A549 (cell line): ENCODE data around the gene STAM. TPM values are rescaled to one million over a fixed set of nuclear protein-coding genes. Genes with fewer than 3 reads are reported as not detected.

Experiments
- ATAC-seq, 2 experiments: fragments of 200-7000 bp in 1 of 2; fragments of >200 bp in 1 of 2; cut with Nextera tagmentation in 1 of 2; cut with Tn5 transposase in 1 of 2; 3 replicates each; pipeline versions ENCODE4 v1.8.0 to v1.9.1; 2018 to 2020; ENCODE audit warnings: mild to moderate bottlenecking in 1 of 2, moderate library complexity in 1 of 2
- CTCF ChIA-PET: fragments of 300-600 bp; sonication (Branson Sonifier 250); formaldehyde crosslinking; extraction: SDS; loops from one replicate; lab custom pipeline; 2021; ENCODE audit warnings: antibody characterized with exemption, inconsistent platforms; lab: Yijun Ruan, JAX
- POLR2A ChIA-PET: fragments of 350-600 bp; formaldehyde crosslinking; extraction: SDS; loops from one replicate; lab custom pipeline; 2021; ENCODE audit warnings: antibody characterized with exemption, inconsistent platforms; lab: Yijun Ruan, JAX
- DNase-seq, 2 experiments: peaks; one replicate each; pipeline versions ENCODE4 v3.0.0 to v3.0.0-alpha.2; 2011 to 2016; ENCODE audit warnings: low read depth in 1 of 2, low spot score in 1 of 2
- FAIRE-seq: peaks from 2 replicates; lab custom pipeline; 2011; peaks lifted over from hg19 to GRCh38; lab: Jason Lieb, UNC
- H3K27ac ChIP-seq, 2 experiments: fragments of >200 bp; sonication (Bioruptor Twin); formaldehyde crosslinking; 3 replicates each; pipeline ENCODE4 v1.5.1; 2016 to 2017
- H3K4me1 ChIP-seq: fragments of >200 bp; sonication (Bioruptor Twin); formaldehyde crosslinking; 3 replicates; pipeline ENCODE4 v1.6.1; 2016
- H3K4me2 ChIP-seq: fragments of >200 bp; sonication (Bioruptor Twin); formaldehyde crosslinking; 3 replicates; pipeline ENCODE4 v1.6.1; 2016
- H3K4me3 ChIP-seq: fragments of >200 bp; sonication (Bioruptor Twin); formaldehyde crosslinking; 3 replicates; pipeline ENCODE4 v1.5.1; 2016
- H3K9me3 ChIP-seq: fragments of >200 bp; sonication (Bioruptor Twin); formaldehyde crosslinking; 3 replicates; pipeline ENCODE4 v1.6.1; 2016
- BHLHE40 ChIP-seq: IDR thresholded peaks from 2 replicates; pipeline ENCODE4 v1.6.1; 2012; ENCODE audit warnings: low read depth, low read length, inconsistent platforms
- CBX2 ChIP-seq: fragments of 200-600 bp; sonication (generic); IDR thresholded peaks from 2 replicates; pipeline ENCODE4 v1.6.1; 2016; ENCODE audit warnings: low read depth, mild to moderate bottlenecking, borderline replicate concordance
- CEBPB ChIP-seq, 2 experiments: fragments of >200 bp in 1 of 2; sonication (Bioruptor Twin) in 1 of 2; formaldehyde crosslinking in 1 of 2; IDR thresholded peaks; 2 replicates each; pipeline ENCODE4 v1.6.1; 2012 to 2016
- CHD2 ChIP-seq: fragments of 150-350 bp; IDR thresholded peaks from 2 replicates; pipeline ENCODE4 v1.6.1; 2014; ENCODE audit warnings: low read length; ENCODE audit not compliant: partially characterized antibody
- E2F6 ChIP-seq: IDR thresholded peaks from 2 replicates; pipeline ENCODE4 v1.6.1; 2012; ENCODE audit warnings: low read depth, borderline replicate concordance
- HMGXB4 ChIP-seq: fragments of 250-450 bp; sonication (Bioruptor Pico); IDR thresholded peaks from 2 replicates; pipeline ENCODE4 v1.5.0; 2021; ENCODE audit warnings: mild to moderate bottlenecking, moderate library complexity, borderline replicate concordance
- HOXB13 ChIP-seq: fragments of 250-450 bp; sonication (Bioruptor Pico); IDR thresholded peaks from 2 replicates; pipeline ENCODE4 v1.5.0; 2020; ENCODE audit warnings: low read depth, mild to moderate bottlenecking, moderate library complexity
- JUN ChIP-seq, 2 experiments: fragments of >200 bp; sonication (Bioruptor Twin); formaldehyde crosslinking; IDR thresholded peaks; 2 replicates in 1 of 2; 3 replicates in 1 of 2; pipeline ENCODE4 v1.6.1; 2016 to 2017
- JUNB ChIP-seq: fragments of >200 bp; sonication (Bioruptor Twin); formaldehyde crosslinking; IDR thresholded peaks from 2 replicates; pipeline ENCODE4 v1.6.1; 2016
- KDM1A ChIP-seq: fragments of 200-600 bp; sonication (generic); IDR thresholded peaks from 2 replicates; pipeline ENCODE4 v1.6.1; 2016; ENCODE audit warnings: low read depth, mild to moderate bottlenecking
- MAZ ChIP-seq: fragments of 150-350 bp; IDR thresholded peaks from 2 replicates; pipeline ENCODE4 v1.6.1; 2014; ENCODE audit warnings: antibody characterized with exemption, low read depth, low read length, borderline replicate concordance
- MYC ChIP-seq: IDR thresholded peaks from 2 replicates; pipeline ENCODE4 v1.6.1; 2012; ENCODE audit warnings: mild to moderate bottlenecking, inconsistent platforms, low read length, improper control_type of control experiment, borderline replicate concordance
- PBX3 ChIP-seq: IDR thresholded peaks from 2 replicates; pipeline ENCODE4 v1.6.1; 2012
- POLR2A ChIP-seq: IDR thresholded peaks from 2 replicates; pipeline ENCODE4 v1.6.1; 2012; ENCODE audit warnings: mild to moderate bottlenecking, low read length
- RAD21 ChIP-seq, 2 experiments: fragments of >200 bp in 1 of 2; sonication (Bioruptor Twin) in 1 of 2; formaldehyde crosslinking in 1 of 2; IDR thresholded peaks in 1 of 2; conservative IDR thresholded peaks in 1 of 2; 2 replicates in 1 of 2; 3 replicates in 1 of 2; pipeline ENCODE4 v1.6.1; 2012 to 2018; ENCODE audit warnings: inconsistent platforms in 1 of 2
- RARB ChIP-seq: fragments of 250-450 bp; sonication (Bioruptor Pico); IDR thresholded peaks from 2 replicates; pipeline ENCODE4 v1.8.0; 2021; ENCODE audit warnings: mild to moderate bottlenecking, moderate library complexity
- RCOR1 ChIP-seq: fragments of 150-350 bp; IDR thresholded peaks from 2 replicates; pipeline ENCODE4 v1.6.1; 2014; ENCODE audit warnings: antibody characterized with exemption, low read length, low read depth
- REST ChIP-seq: fragments of 200-600 bp; sonication (generic); IDR thresholded peaks from 2 replicates; pipeline ENCODE4 v1.6.1; 2016; ENCODE audit warnings: antibody characterized with exemption, mild to moderate bottlenecking, moderate library complexity
- RFX5 ChIP-seq: fragments of 450-650 bp; IDR thresholded peaks from 2 replicates; pipeline ENCODE4 v1.7.1; 2014; ENCODE audit warnings: antibody characterized with exemption, mild to moderate bottlenecking, moderate library complexity
- SMC3 ChIP-seq: fragments of >200 bp; sonication (Bioruptor Twin); formaldehyde crosslinking; IDR thresholded peaks from 3 replicates; pipeline ENCODE4 v1.6.1; 2018; ENCODE audit warnings: inconsistent platforms
- SREBF2 ChIP-seq: fragments of 450-650 bp; IDR thresholded peaks from 2 replicates; pipeline ENCODE4 v1.6.1; 2014; ENCODE audit warnings: mild to moderate bottlenecking, moderate library complexity
- TFCP2L1 ChIP-seq: fragments of 250-450 bp; sonication (Bioruptor Pico); IDR thresholded peaks from 2 replicates; pipeline ENCODE4 v1.5.0; 2021; ENCODE audit warnings: mild to moderate bottlenecking
- ZC3H11A ChIP-seq: fragments of 450-650 bp; IDR thresholded peaks from 2 replicates; pipeline ENCODE4 v1.6.1; 2014; ENCODE audit warnings: antibody characterized with exemption, mild to moderate bottlenecking
- WGBS: methylation state at CpG from one replicate; pipeline ENCODE4 v1.1.6; 2017; ENCODE audit errors: missing lambda C conversion rate; 5-methylcytosine and 5-hydroxymethylcytosine counted together
- polyA plus RNA-seq, 4 experiments: library from polyadenylated mRNA; depleted of rRNA in 3 of 4; stranded (reverse); fragments of >200 nt; fragmentation: RNase III in 1 of 4; extraction: RNeasy Plus Mini Kit Qiagen cat#74134 plus additional on column Dnase treatment in 1 of 4; gene quantifications; 2 replicates in 3 of 4; 3 replicates in 1 of 4; pipeline ENCODE4 v1.2.3, GENCODE V29; 2011 to 2017

STAM gene
- polyA plus RNA-seq, 2 of the 4 experiments (the other 2 are of a cell fraction) = 24.4 to 51.7 TPM

GRCh38 chr10:17698696-17699095, 54.7 kb downstream of the STAM start:
- Histone ChIP-seq H3K9me3 (no peaks in the 10 kb centered on the region), H3K27ac (no peak overlapping the region), H3K4me3 (no peak overlapping the region), H3K4me1 (no peaks in the 10 kb centered on the region), H3K4me2 (no peak overlapping the region)
- WGBS = 93% methylated on average over 4 of the region's 4 CpGs
- ChIA-PET POLR2A (no interaction called here), CTCF (interaction anchor here (1.1 to 1.7 kb wide), 3 partner anchors 11 to 39 kb away, joined by 3 to 8 read pairs (median 4); no protein-coding TSS in a partner anchor)
- FAIRE-seq (no peak), ATAC-seq (no peak), DNase-seq (no peak)
- TF ChIP-seq RAD21 (conservative IDR thresholded peaks at IDR 0.05 in 1 of 2, IDR thresholded peaks at IDR 0.05 in 1 of 2) = no peak
- TF ChIP-seq SMC3 = no peak
- no peak for TF ChIP-seq RCOR1
- no peak for TF ChIP-seq ZC3H11A
- no peak for TF ChIP-seq HOXB13 (CRISPR knock-in tag)
- TF ChIP-seq CEBPB (IDR thresholded peaks at IDR 0.05) = no peak
- TF ChIP-seq TFCP2L1 (CRISPR knock-in tag) = no peak
- TF ChIP-seq MYC = no peak
- TF ChIP-seq RFX5 = no peak

- Histone ChIP-seq H3K4me3 (no peak overlapping the region), H3K9me3 (no peaks in the 10 kb centered on the region), H3K4me2 (no peak overlapping the region), H3K4me1 (no peaks in the 10 kb centered on the region), H3K27ac (no peak overlapping the region)
- POLR2A ChIA-PET = no interaction called here
- ATAC-seq = no peak
- no peak for FAIRE-seq
- DNase-seq = no peak
- TF ChIP-seq BHLHE40 = no peak
- TF ChIP-seq SMC3 = no peak
- WGBS = 94% methylated on average over 3 of the region's 3 CpGs
- CTCF ChIA-PET = no interaction called here
These were observed 57.4 kb downstream of the STAM start for GRCh38 chr10:17701301-17701700.

- ChIA-PET POLR2A (no interaction called here), CTCF (no interaction called here)
- Histone ChIP-seq H3K4me1 (no peaks in the 10 kb centered on the region), H3K27ac (no peak overlapping the region), H3K4me3 (no peak overlapping the region), H3K9me3 (no peaks in the 10 kb centered on the region), H3K4me2 (no peak overlapping the region)
- FAIRE-seq (no peak), DNase-seq (no peak), ATAC-seq (no peak)
- no peak for TF ChIP-seq KDM1A
- no peak for TF ChIP-seq RARB (CRISPR knock-in tag)
- no peak for TF ChIP-seq E2F6
- no peak for TF ChIP-seq BHLHE40
- no peak for TF ChIP-seq RAD21 (conservative IDR thresholded peaks at IDR 0.05 in 1 of 2, IDR thresholded peaks at IDR 0.05 in 1 of 2)
- no peak for TF ChIP-seq POLR2A
- no peak for TF ChIP-seq CBX2
- 96% methylated on average over 3 of the region's 3 CpGs for WGBS
These were observed 59.8 kb downstream of the STAM start for GRCh38 chr10:17703706-17704105.

GRCh38 chr10:17708821-17709220, 64.9 kb downstream of the STAM start:
- no peak for DNase-seq
- WGBS = 94% methylated on average over 10 of the region's 10 CpGs
- ATAC-seq = no peak
- no peak for FAIRE-seq
- POLR2A ChIA-PET = no interaction called here
- Histone ChIP-seq H3K27ac (no peak overlapping the region), H3K4me1 (no peaks in the 10 kb centered on the region), H3K4me3 (no peak overlapping the region), H3K4me2 (no peak overlapping the region), H3K9me3 (no peaks in the 10 kb centered on the region)
- CTCF ChIA-PET = interaction anchor here (0.6 to 2.3 kb wide), 2 partner anchors 33 to 630 kb away, joined by 3 to 7 read pairs; no protein-coding TSS in a partner anchor
- TF ChIP-seq CEBPB (IDR thresholded peaks at IDR 0.05) = no peak
- no peak for TF ChIP-seq JUNB
- no peak for TF ChIP-seq REST
- TF ChIP-seq MYC = no peak
- no peak for TF ChIP-seq E2F6
- TF ChIP-seq HMGXB4 (CRISPR knock-in tag) = no peak
- TF ChIP-seq ZC3H11A = no peak
- TF ChIP-seq JUN (IDR thresholded peaks at IDR 0.05) = no peak
- TF ChIP-seq PBX3 = no peak
- no peak for TF ChIP-seq MAZ
- TF ChIP-seq CHD2 = no peak
- TF ChIP-seq CBX2 = no peak
- TF ChIP-seq SREBF2 = no peak
